Mesendoderm (in vitro differentiated cells): Measurements from ENCODE around the gene SLC8B1.

Experiments
- DNase-seq: peaks from one replicate; pipeline ENCODE4 v3.0.0; 2013
- H2AK5ac ChIP-seq: 2 replicates; pipeline ENCODE4 v1.6.1; 2013; ENCODE audit warnings: low read length, inconsistent platforms
- H2BK120ac ChIP-seq: 2 replicates; pipeline ENCODE4 v1.6.1; 2013; ENCODE audit warnings: low read depth, mild to moderate bottlenecking, low read length, moderate library complexity, mixed read lengths
- H2BK15ac ChIP-seq: replicated peaks from 2 replicates; pipeline ENCODE4 v1.6.1; 2013; ENCODE audit warnings: low read depth, mild to moderate bottlenecking, moderate library complexity
- H2BK5ac ChIP-seq: 2 replicates; pipeline ENCODE4 v1.6.1; 2013; ENCODE audit warnings: low read length, inconsistent platforms
- H3K18ac ChIP-seq: 2 replicates; pipeline ENCODE4 v1.6.1; 2013; ENCODE audit warnings: mild to moderate bottlenecking, low read length, mixed read lengths
- H3K23ac ChIP-seq: one replicate; pipeline ENCODE4 v1.6.1; 2013; ENCODE audit warnings: low read length
- H3K27ac ChIP-seq: 2 replicates; pipeline ENCODE4 v1.5.1; 2013; ENCODE audit warnings: low read depth, mild to moderate bottlenecking, inconsistent platforms, low read length, moderate library complexity
- H3K27me3 ChIP-seq: 2 replicates; pipeline ENCODE4 v1.6.1; 2013; ENCODE audit warnings: low read length, control low read depth, mild to moderate bottlenecking, inconsistent platforms; ENCODE audit not compliant: insufficient read depth, poor library complexity
- H3K36me3 ChIP-seq: 2 replicates; pipeline ENCODE4 v1.6.1; 2013; ENCODE audit warnings: low read length, inconsistent platforms; ENCODE audit not compliant: control insufficient read depth, insufficient read depth
- H3K4ac ChIP-seq: one replicate; pipeline ENCODE4 v1.6.1; 2013; ENCODE audit warnings: low read depth, mild to moderate bottlenecking, low read length, moderate library complexity
- H3K4me1 ChIP-seq: 2 replicates; pipeline ENCODE4 v1.6.1; 2013; ENCODE audit warnings: low read depth, low read length, inconsistent platforms; ENCODE audit not compliant: control insufficient read depth
- H3K4me2 ChIP-seq: 2 replicates; pipeline ENCODE4 v1.6.1; 2013; ENCODE audit warnings: low read length
- H3K4me3 ChIP-seq: 2 replicates; pipeline ENCODE4 v1.5.1; 2013; ENCODE audit warnings: mild to moderate bottlenecking, low read length
- H3K56ac ChIP-seq: one replicate; pipeline ENCODE4 v1.6.1; 2013; ENCODE audit warnings: low read length
- H3K79me1 ChIP-seq: 2 replicates; pipeline ENCODE4 v1.6.1; 2013; ENCODE audit warnings: low read length, inconsistent platforms
- H3K79me2 ChIP-seq: 2 replicates; pipeline ENCODE4 v1.6.1; 2013; ENCODE audit warnings: mild to moderate bottlenecking, low read length; ENCODE audit not compliant: control insufficient read depth, insufficient read depth
- H3K9ac ChIP-seq: 2 replicates; pipeline ENCODE4 v1.6.1; 2013; ENCODE audit warnings: low read length, inconsistent platforms
- H4K5ac ChIP-seq: one replicate; pipeline ENCODE4 v1.6.1; 2013; ENCODE audit warnings: low read length
- H4K8ac ChIP-seq: one replicate; pipeline ENCODE4 v1.6.1; 2013; ENCODE audit warnings: low read depth, mild to moderate bottlenecking, control low read depth, low read length, moderate library complexity
- WGBS: extraction: QIAGEN DNeasy Blood & Tissue Kit; methylation state at CpG from one replicate; pipeline ENCODE4 v1.1.7; 2013; ENCODE audit warnings: low lambda C conversion rate, missing lambda C conversion rate; ENCODE audit not compliant: insufficient coverage; ENCODE audit errors: extremely low coverage; 5-methylcytosine and 5-hydroxymethylcytosine counted together

Gene SLC8B1

GRCh38 chr12:113373969-113374368 is 39.1 kb upstream of the SLC8B1 start:
- Histone ChIP-seq H2BK15ac (no peak overlapping the region), H3K4me2 (no peak overlapping the region), H4K5ac (no peak overlapping the region), H3K4me3 (no peak overlapping the region), H3K27ac (no peak overlapping the region), H2BK120ac (no peak overlapping the region), H3K9ac (no peak overlapping the region), H3K23ac (no peak overlapping the region), H3K79me2 (no peaks in the 10 kb centered on the region), H3K4ac (no peak overlapping the region), H3K4me1 (no peaks in the 10 kb centered on the region), H3K27me3 (no peaks in the 10 kb centered on the region), H2BK5ac (no peak overlapping the region), H3K79me1 (no peaks in the 10 kb centered on the region), H2AK5ac (no peak overlapping the region), H3K36me3 (no peaks in the 10 kb centered on the region), H3K18ac (no peak overlapping the region), H3K56ac (no peak overlapping the region), H4K8ac (no peak overlapping the region)
- no peak for DNase-seq
- WGBS: no CpG with 5 or more reads among the region's 3 CpGs

- Histone ChIP-seq H3K4ac (no peak overlapping the region), H3K4me2 (no peak overlapping the region), H4K8ac (no peak overlapping the region), H3K27me3 (no peaks in the 10 kb centered on the region), H3K27ac (no peak overlapping the region), H2BK120ac (no peak overlapping the region), H3K4me3 (no peak overlapping the region), H3K56ac (no peak overlapping the region), H3K23ac (no peak overlapping the region), H3K18ac (no peak overlapping the region), H3K36me3 (no peaks in the 10 kb centered on the region), H3K79me2 (no peaks in the 10 kb centered on the region), H3K79me1 (no peaks in the 10 kb centered on the region), H3K4me1 (no peaks in the 10 kb centered on the region), H2BK5ac (no peak overlapping the region), H4K5ac (no peak overlapping the region), H2AK5ac (no peak overlapping the region), H2BK15ac (no peak overlapping the region), H3K9ac (no peak overlapping the region)
- WGBS: 100% methylated on average over 3 of the region's 3 CpGs
- no peak for DNase-seq
Observed at GRCh38 chr12:113373440-113373839, 38.5 kb upstream of the SLC8B1 start.

GRCh38 chr12:113372371-113372770 is 37.5 kb upstream of the SLC8B1 start:
- Histone ChIP-seq H3K4me1 (no peaks in the 10 kb centered on the region), H3K4me3 (no peak overlapping the region), H3K79me2 (no peaks in the 10 kb centered on the region), H3K27me3 (no peaks in the 10 kb centered on the region), H3K18ac (no peak overlapping the region), H3K36me3 (no peaks in the 10 kb centered on the region), H4K8ac (no peak overlapping the region), H3K23ac (no peak overlapping the region), H3K27ac (no peak overlapping the region), H3K79me1 (no peaks in the 10 kb centered on the region), H3K9ac (no peak overlapping the region), H3K4ac (no peak overlapping the region), H3K4me2 (no peak overlapping the region), H2BK15ac (no peak overlapping the region), H2BK120ac (no peak overlapping the region), H3K56ac (no peak overlapping the region), H2AK5ac (no peak overlapping the region), H4K5ac (no peak overlapping the region), H2BK5ac (no peak overlapping the region)
- no CpG with 5 or more reads among the region's 9 CpGs for WGBS
- no peak for DNase-seq

GRCh38 chr12:113371808-113372207 is 36.9 kb upstream of the SLC8B1 start:
- no peak overlapping the region for H2BK15ac ChIP-seq
- no CpG with 5 or more reads among the region's 6 CpGs for WGBS

GRCh38 chr12:113370923-113371682 is 36.2 kb upstream of the SLC8B1 start:
- Histone ChIP-seq H3K27ac (no peak overlapping the region), H3K4ac (no peak overlapping the region), H2BK120ac (no peak overlapping the region), H4K5ac (no peak overlapping the region), H3K4me1 (no peaks in the 10 kb centered on the region), H3K36me3 (no peaks in the 10 kb centered on the region), H3K4me2 (no peak overlapping the region), H3K18ac (no peak overlapping the region), H3K4me3 (no peak overlapping the region), H3K79me2 (no peaks in the 10 kb centered on the region), H3K23ac (no peak overlapping the region), H2BK15ac (no peak overlapping the region), H2AK5ac (no peak overlapping the region), H3K9ac (no peak overlapping the region), H3K27me3 (no peaks in the 10 kb centered on the region), H3K56ac (no peak overlapping the region), H2BK5ac (no peak overlapping the region), H4K8ac (no peak overlapping the region), H3K79me1 (no peaks in the 10 kb centered on the region)
- WGBS: no CpG with 5 or more reads among the region's 7 CpGs
- no peak for DNase-seq

More at GRCh38 chr12:113371808-113372207, 36.9 kb upstream of the SLC8B1 start:
- no peak overlapping the region for H3K23ac ChIP-seq
- no peaks in the 10 kb centered on the region for H3K4me1 ChIP-seq
- H3K18ac ChIP-seq: no peak overlapping the region
- no peaks in the 10 kb centered on the region for H3K79me2 ChIP-seq
- no peaks in the 10 kb centered on the region for H3K36me3 ChIP-seq
- no peak for DNase-seq
- no peak overlapping the region for H3K4me3 ChIP-seq
- no peaks in the 10 kb centered on the region for H3K79me1 ChIP-seq
- no peak overlapping the region for H3K56ac ChIP-seq
- H2AK5ac ChIP-seq: no peak overlapping the region
- H2BK120ac ChIP-seq: no peak overlapping the region
- no peak overlapping the region for H2BK5ac ChIP-seq
- no peak overlapping the region for H3K4me2 ChIP-seq
- no peak overlapping the region for H3K27ac ChIP-seq
- no peaks in the 10 kb centered on the region for H3K27me3 ChIP-seq
- H4K8ac ChIP-seq: no peak overlapping the region
- H3K4ac ChIP-seq: no peak overlapping the region
- H3K9ac ChIP-seq: no peak overlapping the region
- no peak overlapping the region for H4K5ac ChIP-seq
